MCF 10A (cell line): Measurements from ENCODE around the gene IFNG-AS1. TPM values are rescaled to one million over a fixed set of nuclear protein-coding genes. Genes with fewer than 3 reads are reported as not detected.

ENCODE experiments used
- Bru-seq: library from RNA; stranded (reverse); fragments of 400-500 nt; gene quantifications from one replicate; lab custom pipeline; 2021; lab: Mats Ljungman, UMichigan
- BruChase-seq, 2 experiments: library from RNA; stranded (reverse); fragments of 400-500 nt; gene quantifications; one replicate each; lab custom pipeline; 2021; lab: Mats Ljungman, UMichigan
- BruUV-seq: library from RNA; stranded (reverse); fragments of 400-500 nt; replicated peaks from 2 replicates; lab custom pipeline; 2021; lab: Mats Ljungman, UMichigan
- CTCF ChIA-PET: fragments of 300-600 bp; sonication (Branson Sonifier 250); formaldehyde crosslinking; extraction: SDS; loops from one replicate; lab custom pipeline; 2021; ENCODE audit warnings: antibody characterized with exemption, inconsistent platforms; lab: Yijun Ruan, JAX
- POLR2A ChIA-PET: fragments of 300-600, 350-650 bp; sonication (Branson Sonifier 250); formaldehyde crosslinking; extraction: SDS; loops from one replicate; lab custom pipeline; 2020; ENCODE audit warnings: antibody characterized with exemption, inconsistent platforms; lab: Yijun Ruan, JAX
- DNase-seq: peaks from one replicate; pipeline ENCODE4 v3.0.0-alpha.2; 2018; ENCODE audit not compliant: unreplicated experiment
- H3K27ac Mint-ChIP-seq: one replicate; pipeline ENCODE4 v1.8.0; 2022; ENCODE audit warnings: mild to moderate bottlenecking, low read depth, mixed read lengths; ENCODE audit not compliant: unreplicated experiment
- H3K27me3 Mint-ChIP-seq: one replicate; pipeline ENCODE4 v1.8.0; 2022; ENCODE audit warnings: mixed read lengths; ENCODE audit not compliant: insufficient read depth, unreplicated experiment
- H3K36me3 Mint-ChIP-seq: one replicate; pipeline ENCODE4 v1.8.0; 2022; ENCODE audit warnings: mild to moderate bottlenecking, moderate library complexity, mixed read lengths; ENCODE audit not compliant: insufficient read depth, unreplicated experiment
- H3K4me1 Mint-ChIP-seq: one replicate; pipeline ENCODE4 v1.8.0; 2022; ENCODE audit warnings: mixed read lengths; ENCODE audit not compliant: insufficient read depth, unreplicated experiment
- H3K4me3 Mint-ChIP-seq: one replicate; pipeline ENCODE4 v1.8.0; 2022; ENCODE audit warnings: mild to moderate bottlenecking, moderate library complexity, mixed read lengths; ENCODE audit not compliant: unreplicated experiment
- H3K9me3 Mint-ChIP-seq: one replicate; pipeline ENCODE4 v1.8.0; 2022; ENCODE audit warnings: mixed read lengths; ENCODE audit not compliant: unreplicated experiment
- CTCF ChIP-seq: fragments of 200-600 bp; IDR thresholded peaks from one replicate; pipeline ENCODE4 v1.8.0; 2022; ENCODE audit warnings: antibody characterized with exemption, mild to moderate bottlenecking; ENCODE audit not compliant: unreplicated experiment
- intact Hi-C: fragments of 100-400 bp; cut with micrococcal nuclease; formaldehyde crosslinking; loops from 2 replicates; pipeline ENCODE4 v1.14.1; 2022
- long read RNA-seq: library from polyadenylated mRNA; stranded (forward); transcript quantifications from one replicate; pipeline ENCODE4 v2.0.0, GENCODE V29; 2022
- total RNA-seq: library from RNA; stranded (reverse); gene quantifications from 2 replicates; pipeline ENCODE4 v1.2.3, GENCODE V29; 2022

IFNG-AS1 gene
- total RNA-seq (not detected in 2 replicates), Bru-seq, nascent RNA (percentile 1 among the genes with signal in this experiment), BruChase-seq, experiment 1, labeled RNA remaining after a 6-hour chase (percentile 4 among the genes with signal in this experiment), BruChase-seq, experiment 2, labeled RNA remaining after a 2-hour chase (percentile 4 among the genes with signal in this experiment)
- long read RNA-seq, result 0 reads

- no peaks in the 10 kb centered on the region for H3K36me3 Mint-ChIP-seq
- ChIA-PET POLR2A (interaction anchor here (1.1 to 1.6 kb wide), 2 partner anchors 9 to 665 kb away, joined by 3 read pairs; no protein-coding TSS in a partner anchor), CTCF (interaction anchor here (0.6 to 1.7 kb wide), 3 partner anchors 8 to 167 kb away, joined by 3 to 5 read pairs (median 3); no protein-coding TSS in a partner anchor)
- no peaks in the 10 kb centered on the region for H3K4me1 Mint-ChIP-seq
- no TSS peak for BruUV-seq
- H3K9me3 Mint-ChIP-seq, result no peaks in the 10 kb centered on the region
- intact Hi-C loops, result no loop called here
- H3K27ac Mint-ChIP-seq, result no peak within 1 kb of the TSS
- DNase-seq, result no peak
- TF ChIP-seq CTCF, result no peak
- H3K4me3 Mint-ChIP-seq, result no peak within 1 kb of the TSS
- no peaks in the 10 kb centered on the region for H3K27me3 Mint-ChIP-seq
Measured at GRCh38 chr12:67989184-67989920, at the start of gene IFNG-AS1. Gene IFNG-AS1 (plus strand): TSS chr12:67989447.

- H3K27me3 Mint-ChIP-seq, result no peaks in the 10 kb centered on the region
- intact Hi-C loops, result no loop called here
- DNase-seq, result no peak
- peaks cover 9% of the 10 kb centered on the region for H3K4me1 Mint-ChIP-seq
- no peak overlapping the region for H3K27ac Mint-ChIP-seq
- CTCF ChIA-PET, result interaction anchor here (0.6 to 6.6 kb wide), 4 partner anchors 15 to 582 kb away, joined by 3 to 86 read pairs (median 8); no protein-coding TSS in a partner anchor
- H3K4me3 Mint-ChIP-seq, result no peak overlapping the region
- POLR2A ChIA-PET, result interaction anchor here (0.5 to 2.1 kb wide), 3 partner anchors 20 to 670 kb away, joined by 3 to 7 read pairs (median 6); partner anchors contain the start of gene CAND1
- H3K36me3 Mint-ChIP-seq, result no peaks in the 10 kb centered on the region
- no TSS peak for BruUV-seq
- no peak for TF ChIP-seq CTCF
- H3K9me3 Mint-ChIP-seq, result no peaks in the 10 kb centered on the region
Measured at GRCh38 chr12:67939611-67940010, 49.6 kb upstream of the IFNG-AS1 start.

- no peaks in the 10 kb centered on the region for H3K36me3 Mint-ChIP-seq
- no peak overlapping the region for H3K27ac Mint-ChIP-seq
- ChIA-PET POLR2A (interaction anchor here (1.0 to 3.5 kb wide), 7 partner anchors 14 to 672 kb away, joined by 3 to 9 read pairs (median 5); partner anchors contain the start of genes CAND1 and DYRK2), CTCF (interaction anchor here (0.7 to 6.6 kb wide), 9 partner anchors 19 to 595 kb away, joined by 3 to 86 read pairs (median 5); no protein-coding TSS in a partner anchor)
- H3K27me3 Mint-ChIP-seq, result no peaks in the 10 kb centered on the region
- no peak overlapping the region for H3K4me3 Mint-ChIP-seq
- intact Hi-C loops, result no loop called here
- BruUV-seq, result no TSS peak
- no peak for TF ChIP-seq CTCF
- DNase-seq, result peak; percentile 30
- H3K9me3 Mint-ChIP-seq, result no peaks in the 10 kb centered on the region
- peaks cover 9% of the 10 kb centered on the region for H3K4me1 Mint-ChIP-seq
Measured at GRCh38 chr12:67940780-67941243, 48.4 kb upstream of the IFNG-AS1 start.
